Measurements from ENCODE around the gene POFUT2.

GRCh38 chr21:45306832-45307571, 19.3 kb upstream of the POFUT2 start:
- TF ChIP-seq CTCF (IDR thresholded peaks at IDR 0.05) (no peak), POLR2A (IDR thresholded peaks at IDR 0.05) (no peak)
